HEK293 (cell line): ENCODE measurements around the gene MUC5AC.

Experiments used
- CTCF ChIP-seq: fragments of 450-650 bp; formaldehyde crosslinking; IDR thresholded peaks from 2 replicates; pipeline ENCODE4 v1.5.1; 2016; ENCODE audit warnings: missing biosample characterization, missing genetic modification characterization
- YY1 ChIP-seq: fragments of 450-650 bp; formaldehyde crosslinking; IDR thresholded peaks from 2 replicates; pipeline ENCODE4 v1.5.1; 2018; ENCODE audit warnings: missing biosample characterization, missing genetic modification characterization
- ZBTB1 ChIP-seq: fragments of 450-650 bp; formaldehyde crosslinking; IDR thresholded peaks from 2 replicates; pipeline ENCODE4 v1.5.1; 2016; ENCODE audit warnings: missing biosample characterization, missing genetic modification characterization
- ZFP37 ChIP-seq: fragments of 450-650 bp; formaldehyde crosslinking; IDR thresholded peaks from 2 replicates; pipeline ENCODE4 v1.5.1; 2016; ENCODE audit warnings: missing biosample characterization, missing genetic modification characterization
- ZNF184 ChIP-seq: fragments of 450-650 bp; IDR thresholded peaks from 2 replicates; pipeline ENCODE4 v1.5.1; 2018; ENCODE audit warnings: missing biosample characterization, mild to moderate bottlenecking, missing genetic modification characterization
- ZNF274 ChIP-seq, 2 experiments: fragments of 200-500 bp in 1 of 2; fragments of 450-650 bp in 1 of 2; sonication (Bioruptor generic) in 1 of 2; formaldehyde crosslinking in 1 of 2; IDR thresholded peaks; 2 replicates each; pipeline versions ENCODE4 v1.5.1 to v1.6.1; 2014 to 2016; ENCODE audit warnings: borderline replicate concordance in 1 of 2, inconsistent platforms in 1 of 2, low read length in 1 of 2, missing biosample characterization in 1 of 2, missing genetic modification characterization in 1 of 2
- ZNF776 ChIP-seq: fragments of 450-650 bp; formaldehyde crosslinking; IDR thresholded peaks from 2 replicates; pipeline ENCODE4 v1.5.0; 2017; ENCODE audit warnings: missing biosample characterization, missing genetic modification characterization, borderline replicate concordance
- ZNF777 ChIP-seq: fragments of 450-650 bp; formaldehyde crosslinking; IDR thresholded peaks from 2 replicates; pipeline ENCODE4 v1.5.1; 2017; ENCODE audit warnings: missing biosample characterization, missing genetic modification characterization, borderline replicate concordance

- TF ChIP-seq ZNF274 (IDR thresholded peaks at IDR 0.05; ENCODE audit: low read length), result no peak
- no peak for TF ChIP-seq ZNF274 (tag by site-specific recombination; IDR thresholded peaks at IDR 0.05; ENCODE audit: borderline replicate concordance)
- TF ChIP-seq ZNF777 (tag by site-specific recombination), result no peak
- no peak for TF ChIP-seq ZNF776 (tag by site-specific recombination)
- TF ChIP-seq ZNF184, result no peak
- no peak for TF ChIP-seq CTCF (tag by site-specific recombination)
- TF ChIP-seq ZFP37 (tag by site-specific recombination), result no peak
- no peak for TF ChIP-seq ZBTB1 (tag by site-specific recombination)
- no peak for TF ChIP-seq YY1 (tag by site-specific recombination)
Measured at GRCh38 chr11:1193326-1194230, 35.8 kb downstream of the MUC5AC start.
